OCI-LY7 (cell line): ENCODE measurements around the gene RFFL. TPM values are rescaled to one million over a fixed set of nuclear protein-coding genes. Genes with fewer than 3 reads are reported as not detected.
"Not testable (repeated sequence)": the region's sequence is repeated elsewhere in the genome, so short reads cannot be mapped to it uniquely, and the experiment has no call there.

Experiments used
- BruUV-seq: library from RNA; stranded (reverse); fragments of 400-500 nt; replicated peaks from 2 replicates; lab custom pipeline; 2021; lab: Mats Ljungman, UMichigan
- CTCF ChIA-PET: fragments of 300-600 bp; sonication (Branson Sonifier 250); formaldehyde crosslinking; loops from one replicate; lab custom pipeline; 2022; ENCODE audit warnings: antibody characterized with exemption; ENCODE audit not compliant: unreplicated experiment; lab: Charles Lee
- POLR2A ChIA-PET: fragments of 300-600 bp; sonication (Branson Sonifier 250); formaldehyde crosslinking; loops from one replicate; lab custom pipeline; 2022; ENCODE audit warnings: antibody characterized with exemption; lab: Charles Lee
- DNase-seq: peaks from one replicate; pipeline ENCODE4 v3.0.0-alpha.2; 2015; ENCODE audit warnings: low spot score
- H2AFZ ChIP-seq: fragments of 200-600 bp; sonication (generic), shearing (Covaris generic); 2 replicates; pipeline ENCODE4 v1.6.1; 2014; ENCODE audit warnings: mild to moderate bottlenecking, antibody characterized with exemption, low read length, moderate library complexity
- H3K27ac ChIP-seq: fragments of 200-600 bp; sonication (generic); 2 replicates; pipeline ENCODE4 v1.5.1; 2014; ENCODE audit warnings: mixed run types, low read depth, mild to moderate bottlenecking, moderate library complexity, low read length, inconsistent platforms; ENCODE audit not compliant: poor library complexity, severe bottlenecking
- H3K36me3 ChIP-seq: fragments of 200-600 bp; sonication (generic); 2 replicates; pipeline ENCODE4 v1.6.1; 2014; ENCODE audit warnings: mild to moderate bottlenecking, antibody characterized with exemption, low read length, moderate library complexity, mixed read lengths; ENCODE audit not compliant: insufficient read depth
- H3K4me1 ChIP-seq: fragments of 200-600 bp; sonication (generic); 2 replicates; pipeline ENCODE4 v1.5.1; 2014; ENCODE audit warnings: mild to moderate bottlenecking, low read length; ENCODE audit not compliant: insufficient read depth, poor library complexity, severe bottlenecking
- H3K4me2 ChIP-seq: fragments of 200-600 bp; sonication (generic); 2 replicates; pipeline ENCODE4 v1.6.1; 2014; ENCODE audit warnings: mild to moderate bottlenecking, low read length
- H3K4me3 ChIP-seq: fragments of 200-600 bp; sonication (generic); 2 replicates; pipeline ENCODE4 v1.5.1; 2014; ENCODE audit warnings: mild to moderate bottlenecking, low read depth, low read length; ENCODE audit not compliant: poor library complexity, severe bottlenecking
- H3K79me2 ChIP-seq: fragments of 200-600 bp; sonication (generic); 2 replicates; pipeline ENCODE4 v1.6.1; 2016; ENCODE audit warnings: low read depth, mild to moderate bottlenecking, low read length, moderate library complexity, mixed read lengths; ENCODE audit not compliant: insufficient read depth
- H3K9me2 ChIP-seq: fragments of 200-600 bp; sonication (generic); 2 replicates; pipeline ENCODE4 v1.6.1; 2016; ENCODE audit warnings: mild to moderate bottlenecking, low read length, mixed read lengths; ENCODE audit not compliant: insufficient read depth
- H3K9me3 ChIP-seq: fragments of 200-600 bp; sonication (generic); 2 replicates; pipeline ENCODE4 v1.6.1; 2014; ENCODE audit warnings: mild to moderate bottlenecking, mixed run types, low read length, mixed read lengths
- H4K20me1 ChIP-seq: fragments of 200-600 bp; sonication (generic); 2 replicates; pipeline ENCODE4 v1.6.1; 2014; ENCODE audit warnings: mild to moderate bottlenecking, antibody characterized with exemption, low read length, moderate library complexity, mixed read lengths; ENCODE audit not compliant: insufficient read depth
- EZH2phosphoT487 ChIP-seq: fragments of 200-600 bp; sonication (generic); IDR thresholded peaks from 2 replicates; pipeline ENCODE4 v1.6.1; 2018; ENCODE audit warnings: low read depth, borderline replicate concordance, mild to moderate bottlenecking, mixed run types, antibody characterized with exemption, low read length, moderate library complexity, mixed read lengths
- intact Hi-C: fragments of 100-400 bp; cut with micrococcal nuclease; formaldehyde crosslinking; loops from one replicate; pipeline ENCODE4 v1.10.0; 2022; ENCODE audit not compliant: unreplicated experiment
- total RNA-seq, 2 experiments: library from RNA; depleted of rRNA in 1 of 2; stranded (reverse); fragments of >200 nt in 1 of 2; shearing (Covaris generic) in 1 of 2; gene quantifications; 2 replicates each; pipeline ENCODE4 v1.2.3, GENCODE V29; 2014 to 2022
- TF ChIP-seq, protein P1 (sequence below): fragments of 200-600 bp; sonication (generic); conservative IDR thresholded peaks from 2 replicates; pipeline ENCODE4 v1.5.1; 2014; ENCODE audit warnings: mild to moderate bottlenecking, antibody characterized with exemption, low read length, moderate library complexity, mixed read lengths

RFFL gene
- total RNA-seq, 2 experiments from 2014 or later, result 15.6 to 16.1 TPM

DNA sequence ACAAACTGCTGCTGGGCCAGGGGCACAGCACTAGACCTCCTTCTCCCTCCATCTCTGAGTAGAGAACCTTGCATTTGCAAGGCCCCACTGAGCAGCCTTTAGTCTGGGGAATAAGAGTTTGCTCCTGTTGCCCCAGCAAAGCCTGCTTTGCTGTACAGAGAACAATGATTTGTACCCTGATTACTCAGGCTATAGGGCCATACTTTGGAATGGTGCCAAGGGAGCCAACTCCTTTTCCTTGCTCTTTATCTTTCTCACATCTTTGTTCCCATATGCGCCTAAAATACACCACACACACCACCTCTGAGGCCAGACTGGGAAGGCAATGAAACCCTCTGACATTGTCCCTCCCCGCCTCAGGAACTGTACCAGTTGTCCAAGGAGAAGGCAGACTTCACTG is 62.0 kb downstream of the RFFL start:
- ChIA-PET POLR2A (no interaction called here), CTCF (no interaction called here)
- BruUV-seq, result no TSS peak
- intact Hi-C loops, result no loop called here
- H3K36me3 ChIP-seq, result peaks cover 86% of the 10 kb centered on the region
- no peak for DNase-seq
- no peak overlapping the region for H3K4me2 ChIP-seq
- no peak for TF ChIP-seq EZH2phosphoT487
- TF ChIP-seq, protein P1, sequence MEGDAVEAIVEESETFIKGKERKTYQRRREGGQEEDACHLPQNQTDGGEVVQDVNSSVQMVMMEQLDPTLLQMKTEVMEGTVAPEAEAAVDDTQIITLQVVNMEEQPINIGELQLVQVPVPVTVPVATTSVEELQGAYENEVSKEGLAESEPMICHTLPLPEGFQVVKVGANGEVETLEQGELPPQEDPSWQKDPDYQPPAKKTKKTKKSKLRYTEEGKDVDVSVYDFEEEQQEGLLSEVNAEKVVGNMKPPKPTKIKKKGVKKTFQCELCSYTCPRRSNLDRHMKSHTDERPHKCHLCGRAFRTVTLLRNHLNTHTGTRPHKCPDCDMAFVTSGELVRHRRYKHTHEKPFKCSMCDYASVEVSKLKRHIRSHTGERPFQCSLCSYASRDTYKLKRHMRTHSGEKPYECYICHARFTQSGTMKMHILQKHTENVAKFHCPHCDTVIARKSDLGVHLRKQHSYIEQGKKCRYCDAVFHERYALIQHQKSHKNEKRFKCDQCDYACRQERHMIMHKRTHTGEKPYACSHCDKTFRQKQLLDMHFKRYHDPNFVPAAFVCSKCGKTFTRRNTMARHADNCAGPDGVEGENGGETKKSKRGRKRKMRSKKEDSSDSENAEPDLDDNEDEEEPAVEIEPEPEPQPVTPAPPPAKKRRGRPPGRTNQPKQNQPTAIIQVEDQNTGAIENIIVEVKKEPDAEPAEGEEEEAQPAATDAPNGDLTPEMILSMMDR, result no peak
- H3K9me2 ChIP-seq, result no peaks in the 10 kb centered on the region
- H2AFZ ChIP-seq, result no peak overlapping the region
- H4K20me1 ChIP-seq, result no peaks in the 10 kb centered on the region
- no peaks in the 10 kb centered on the region for H3K4me1 ChIP-seq
- H3K9me3 ChIP-seq, result no peaks in the 10 kb centered on the region
- H3K27ac ChIP-seq, result no peak overlapping the region
- no peaks in the 10 kb centered on the region for H3K79me2 ChIP-seq
- no peak overlapping the region for H3K4me3 ChIP-seq

DNA sequence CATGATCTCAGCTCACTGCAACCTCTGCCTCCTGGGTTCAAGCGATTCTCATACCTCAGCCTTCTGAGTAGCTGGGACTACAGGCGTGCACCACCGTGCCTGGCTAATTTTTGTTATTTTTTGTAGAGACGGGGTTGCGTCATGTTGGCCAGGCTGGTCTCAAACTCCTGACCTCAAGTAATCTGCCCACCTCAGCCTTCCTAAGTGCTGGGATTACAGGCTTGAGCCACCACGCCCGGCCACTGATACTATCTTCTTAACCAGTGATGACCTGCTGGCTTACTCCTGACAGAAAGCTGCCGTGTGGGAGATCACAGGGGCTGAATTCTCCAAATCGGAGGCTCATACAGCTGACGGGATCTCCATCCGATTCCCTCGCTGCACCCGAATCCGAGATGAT is 62.5 kb downstream of the RFFL start:
- CTCF ChIA-PET, H2AFZ ChIP-seq, BruUV-seq, H3K27ac ChIP-seq, H3K79me2 ChIP-seq, intact Hi-C loops, H3K4me3 ChIP-seq, H3K9me3 ChIP-seq, H4K20me1 ChIP-seq, H3K9me2 ChIP-seq, H3K4me1 ChIP-seq, DNase-seq, H3K4me2 ChIP-seq: not testable (repeated sequence)
- POLR2A ChIA-PET, result interaction anchor here (0.6 kb wide), 1 partner anchor 11 kb away, joined by 3 read pairs; no protein-coding TSS in a partner anchor
- H3K36me3 ChIP-seq, result peaks cover 86% of the 10 kb centered on the region

DNA sequence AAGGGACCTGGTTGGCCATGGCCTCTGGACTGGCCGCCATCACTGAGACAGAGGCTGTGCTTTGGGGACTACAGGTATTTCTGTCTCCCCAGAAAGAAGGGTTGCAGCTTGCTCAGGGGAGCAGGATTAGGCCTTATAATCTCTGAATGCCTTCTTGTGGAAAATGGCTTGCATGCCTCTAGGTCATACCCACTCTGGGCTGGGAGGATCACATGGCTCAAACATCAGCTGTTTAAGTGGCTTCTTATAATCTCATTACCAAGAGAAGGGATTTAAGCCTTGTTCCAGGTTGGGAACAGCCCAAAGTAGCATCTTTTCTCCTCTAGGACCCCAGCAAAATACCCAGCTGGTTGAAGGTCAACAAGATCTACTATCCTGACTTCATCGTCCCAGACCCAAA is 64.1 kb downstream of the RFFL start:
- H3K4me1 ChIP-seq, result no peaks in the 10 kb centered on the region
- H4K20me1 ChIP-seq, result no peaks in the 10 kb centered on the region
- POLR2A ChIA-PET, result no interaction called here
- no peaks in the 10 kb centered on the region for H3K9me3 ChIP-seq
- CTCF ChIA-PET, result no interaction called here
- H3K79me2 ChIP-seq, result no peaks in the 10 kb centered on the region
- no TSS peak for BruUV-seq
- intact Hi-C loops, result loop anchor here (2.0 kb wide), 2 partner anchors 89 to 119 kb away; partner anchors contain the start of gene RAD51D
- no peak overlapping the region for H3K4me2 ChIP-seq
- H3K36me3 ChIP-seq, result peaks cover 84% of the 10 kb centered on the region
- TF ChIP-seq, protein P1, result no peak
- TF ChIP-seq EZH2phosphoT487, result no peak
- H3K27ac ChIP-seq, result no peak overlapping the region
- no peak overlapping the region for H2AFZ ChIP-seq
- DNase-seq, result no peak
- H3K9me2 ChIP-seq, result no peaks in the 10 kb centered on the region
- H3K4me3 ChIP-seq, result no peak overlapping the region
